SK-N-DZ (cell line): ENCODE measurements around the gene XPO4.

Experiments used
- DNase-seq: peaks from one replicate; pipeline ENCODE4 v3.0.0-alpha.2; 2015; ENCODE audit warnings: low spot score

Gene XPO4

GRCh38 chr13:20828539-20829364 is 73.8 kb downstream of the XPO4 start:
- DNase-seq, result peak; percentile 24

GRCh38 chr13:20826843-20827560 is 75.5 kb downstream of the XPO4 start:
- DNase-seq, result no peak

- DNase-seq, result no peak
These were observed 76.2 kb downstream of the XPO4 start for GRCh38 chr13:20826301-20826700.

- DNase-seq, result no peak
These were observed 77.1 kb downstream of the XPO4 start for GRCh38 chr13:20825477-20825875.

- DNase-seq, result no peak
These were observed 77.6 kb downstream of the XPO4 start for GRCh38 chr13:20824762-20825476.

- no peak for DNase-seq
These were observed 79.5 kb downstream of the XPO4 start for GRCh38 chr13:20823071-20823470.

- DNase-seq, result no peak
These were observed 80.1 kb downstream of the XPO4 start for GRCh38 chr13:20822406-20822805.

GRCh38 chr13:20819715-20820114 is 82.8 kb downstream of the XPO4 start:
- DNase-seq, result no peak

- no peak for DNase-seq
These were observed 87.1 kb downstream of the XPO4 start for GRCh38 chr13:20815464-20815863.

GRCh38 chr13:20814224-20814910 is 88.2 kb downstream of the XPO4 start:
- peak; percentile 97 for DNase-seq

- no peak for DNase-seq
These were observed 89.7 kb downstream of the XPO4 start for GRCh38 chr13:20812890-20813289.

GRCh38 chr13:20810808-20811207 is 91.7 kb downstream of the XPO4 start:
- DNase-seq, result no peak

GRCh38 chr13:20808874-20809273 is 93.7 kb downstream of the XPO4 start:
- DNase-seq, result no peak

- DNase-seq, result no peak
These were observed 99.2 kb downstream of the XPO4 start for GRCh38 chr13:20803180-20803965.

- no peak for DNase-seq
These were observed 100.8 kb downstream of the XPO4 start for GRCh38 chr13:20801707-20802106.

- no peak for DNase-seq
These were observed 102.7 kb downstream of the XPO4 start for GRCh38 chr13:20799726-20800416.

- DNase-seq, result no peak
These were observed 104.5 kb downstream of the XPO4 start for GRCh38 chr13:20798027-20798426.

GRCh38 chr13:20796791-20797508 is 105.6 kb downstream of the XPO4 start:
- DNase-seq, result no peak

- no peak for DNase-seq
These were observed 112.9 kb downstream of the XPO4 start for GRCh38 chr13:20789665-20790064.

GRCh38 chr13:20788312-20788711 is 114.2 kb downstream of the XPO4 start:
- no peak for DNase-seq
